IMR-90 (cell line): ENCODE results near the gene POLR1H. TPM values are rescaled to one million over a fixed set of nuclear protein-coding genes. Genes with fewer than 3 reads are reported as not detected.

Experiments
- ATAC-seq: fragments of 200-7000 bp; cut with Tn5 transposase; 2 replicates; pipeline ENCODE4 v1.9.1; 2020; ENCODE audit warnings: low read depth, mild to moderate bottlenecking, moderate library complexity
- BruUV-seq: library from RNA; stranded (reverse); fragments of 400-500 nt; replicated peaks from 2 replicates; lab custom pipeline; 2021; lab: Mats Ljungman, UMichigan
- CTCF ChIA-PET: fragments of 300-600 bp; formaldehyde crosslinking; extraction: SDS; loops from one replicate; lab custom pipeline; 2021; ENCODE audit warnings: antibody characterized with exemption; lab: Yijun Ruan, JAX
- POLR2A ChIA-PET: fragments of 300-600 bp; sonication (Branson Sonifier 250); formaldehyde crosslinking; loops from one replicate; lab custom pipeline; 2022; ENCODE audit warnings: antibody characterized with exemption; ENCODE audit not compliant: unreplicated experiment; lab: Charles Lee
- DNase-seq: peaks from one replicate; pipeline ENCODE4 v3.0.0; 2013
- H2AFZ ChIP-seq: replicated peaks from 2 replicates; pipeline ENCODE3; 2013; ENCODE audit warnings: low read length, mild to moderate bottlenecking; ENCODE audit not compliant: poor library complexity
- H2AK5ac ChIP-seq: 2 replicates; pipeline ENCODE4 v1.6.1; 2013; ENCODE audit warnings: low read depth, low read length, inconsistent platforms
- H2AK9ac ChIP-seq: replicated peaks from 2 replicates; pipeline ENCODE3; 2013; ENCODE audit warnings: mild to moderate bottlenecking, low read depth, low read length, moderate library complexity; ENCODE audit not compliant: poor library complexity
- H2BK120ac ChIP-seq: 2 replicates; pipeline ENCODE4 v1.6.1; 2013; ENCODE audit warnings: low read depth, low read length, inconsistent platforms
- H2BK15ac ChIP-seq: 3 replicates; pipeline ENCODE4 v1.6.1; 2013; ENCODE audit warnings: low read depth, low read length, inconsistent platforms
- H2BK20ac ChIP-seq: 2 replicates; pipeline ENCODE4 v1.6.1; 2013; ENCODE audit warnings: low read depth, mild to moderate bottlenecking, inconsistent platforms, low read length, moderate library complexity
- H2BK5ac ChIP-seq: 2 replicates; pipeline ENCODE4 v1.6.1; 2013; ENCODE audit warnings: mild to moderate bottlenecking, low read depth, low read length, inconsistent platforms; ENCODE audit not compliant: poor library complexity, severe bottlenecking
- H3K14ac ChIP-seq: replicated peaks from 2 replicates; pipeline ENCODE4 v1.6.1; 2013; ENCODE audit warnings: low read depth, low read length, inconsistent platforms
- H3K18ac ChIP-seq: 2 replicates; pipeline ENCODE4 v1.6.1; 2013; ENCODE audit warnings: low read depth, low read length, control low read depth
- H3K23ac ChIP-seq: 2 replicates; pipeline ENCODE4 v1.6.1; 2013; ENCODE audit warnings: low read depth, low read length, inconsistent platforms
- H3K27ac ChIP-seq: 2 replicates; pipeline ENCODE4 v1.5.1; 2013; ENCODE audit warnings: mild to moderate bottlenecking, control low read depth, low read length; ENCODE audit not compliant: insufficient read depth
- H3K27me3 ChIP-seq: 2 replicates; pipeline ENCODE4 v1.6.1; 2013; ENCODE audit warnings: low read length; ENCODE audit not compliant: control insufficient read depth, insufficient read depth
- H3K36me3 ChIP-seq: 2 replicates; pipeline ENCODE4 v1.6.1; 2013; ENCODE audit warnings: low read length, mixed read lengths; ENCODE audit not compliant: control insufficient read depth, insufficient read depth
- H3K4ac ChIP-seq: 2 replicates; pipeline ENCODE4 v1.6.1; 2013; ENCODE audit warnings: low read depth, low read length, inconsistent platforms
- H3K4me1 ChIP-seq: 2 replicates; pipeline ENCODE4 v1.6.1; 2013; ENCODE audit warnings: low read length, mixed read lengths; ENCODE audit not compliant: control insufficient read depth, insufficient read depth
- H3K4me2 ChIP-seq: 2 replicates; pipeline ENCODE4 v1.6.1; 2013; ENCODE audit warnings: low read depth, mild to moderate bottlenecking, control low read depth, low read length, moderate library complexity
- H3K4me3 ChIP-seq: 2 replicates; pipeline ENCODE4 v1.5.1; 2013; ENCODE audit warnings: low read depth, mild to moderate bottlenecking, control low read depth, low read length, moderate library complexity; ENCODE audit not compliant: insufficient read depth
- H3K56ac ChIP-seq: 2 replicates; pipeline ENCODE4 v1.6.1; 2013; ENCODE audit warnings: low read length, inconsistent platforms; ENCODE audit not compliant: insufficient read depth; ENCODE audit errors: extremely low read depth
- H3K79me1 ChIP-seq, 2 experiments: 2 replicates each; pipeline ENCODE4 v1.6.1; 2013; ENCODE audit warnings: low read length in 2 of 2, inconsistent platforms in 1 of 2, low read depth in 1 of 2
- H3K9ac ChIP-seq: 2 replicates; pipeline ENCODE4 v1.6.1; 2013; ENCODE audit warnings: low read depth, low read length, control low read depth
- H3K9me1 ChIP-seq: 2 replicates; pipeline ENCODE4 v1.6.1; 2013; ENCODE audit warnings: low read length, inconsistent platforms; ENCODE audit not compliant: insufficient read depth
- H3K9me3 ChIP-seq: 2 replicates; pipeline ENCODE4 v1.6.1; 2013; ENCODE audit warnings: low read length; ENCODE audit not compliant: control insufficient read depth, insufficient read depth
- H4K20me1 ChIP-seq: 2 replicates; pipeline ENCODE4 v1.6.1; 2013; ENCODE audit warnings: low read length, inconsistent platforms; ENCODE audit not compliant: insufficient read depth
- H4K5ac ChIP-seq: 2 replicates; pipeline ENCODE4 v1.6.1; 2013; ENCODE audit warnings: mild to moderate bottlenecking, low read depth, low read length, control low read depth
- H4K8ac ChIP-seq, 2 experiments: 2 replicates each; pipeline ENCODE4 v1.6.1; 2013; ENCODE audit warnings: low read depth in 2 of 2, low read length in 2 of 2, control low read depth in 1 of 2, inconsistent platforms in 1 of 2
- H4K91ac ChIP-seq: 2 replicates; pipeline ENCODE4 v1.6.1; 2013; ENCODE audit warnings: low read depth, low read length, inconsistent platforms; ENCODE audit not compliant: insufficient read depth
- BHLHE40 ChIP-seq: fragments of 150-350 bp; IDR thresholded peaks from 2 replicates; pipeline ENCODE4 v1.6.1; 2016; ENCODE audit warnings: mild to moderate bottlenecking, low read depth, low read length
- CEBPB ChIP-seq: IDR thresholded peaks from 2 replicates; pipeline ENCODE4 v1.6.1; 2012; ENCODE audit warnings: low read depth, low read length, improper control_type of control experiment
- CHD1 ChIP-seq: IDR thresholded peaks from 2 replicates; pipeline ENCODE4 v1.6.1; 2012; ENCODE audit warnings: low read depth, low read length, improper control_type of control experiment
- FOS ChIP-seq: fragments of 150-350 bp; IDR thresholded peaks from 2 replicates; pipeline ENCODE4 v1.6.1; 2016; ENCODE audit warnings: low read depth, low read length
- MAZ ChIP-seq: IDR thresholded peaks from 2 replicates; pipeline ENCODE4 v1.6.1; 2012; ENCODE audit warnings: low read depth, mild to moderate bottlenecking, low read length, improper control_type of control experiment, moderate library complexity, borderline replicate concordance
- MXI1 ChIP-seq: IDR thresholded peaks from 2 replicates; pipeline ENCODE4 v1.6.1; 2012; ENCODE audit warnings: low read depth, mild to moderate bottlenecking, low read length, moderate library complexity, borderline replicate concordance
- NFE2L2 ChIP-seq: fragments of 150-350 bp; IDR thresholded peaks from 2 replicates; pipeline ENCODE4 v1.6.1; 2016; ENCODE audit warnings: low read depth, mild to moderate bottlenecking, low read length
- RAD21 ChIP-seq: IDR thresholded peaks from 2 replicates; pipeline ENCODE4 v1.6.1; 2012; ENCODE audit warnings: low read length, improper control_type of control experiment
- RCOR1 ChIP-seq: IDR thresholded peaks from 2 replicates; pipeline ENCODE4 v1.6.1; 2012; ENCODE audit warnings: mild to moderate bottlenecking, low read length, improper control_type of control experiment; ENCODE audit not compliant: insufficient replicate concordance
- WGBS, 2 experiments: methylation state at CpG; one replicate each; pipeline versions ENCODE4 v1.1.5 to v1.1.7; 2013; ENCODE audit warnings: missing lambda C conversion rate in 2 of 2; ENCODE audit not compliant: insufficient read length in 1 of 2; ENCODE audit errors: extremely low coverage in 2 of 2; 5-methylcytosine and 5-hydroxymethylcytosine counted together
- dilution Hi-C: fragments of 300-500 bp; cut with HindIII; formaldehyde crosslinking; loops from one replicate; pipeline ENCODE4 v1.14.3; 2018; ENCODE audit warnings: low sequenced_read_pairs; ENCODE audit not compliant: unreplicated experiment
- in situ Hi-C: fragments of 300-500 bp; cut with MboI; formaldehyde crosslinking; loops from 3 replicates; pipeline ENCODE4 v1.14.3; 2019; ENCODE audit warnings: low sequenced_read_pairs, inconsistent platforms, mixed read lengths
- intact Hi-C: fragments of 100-400 bp; cut with micrococcal nuclease; formaldehyde crosslinking; loops from 2 replicates; pipeline ENCODE4 v1.10.0; 2022
- polyA plus RNA-seq, 3 experiments: library from polyadenylated mRNA; depleted of rRNA; stranded (reverse); fragments of >200 nt; gene quantifications; 2 replicates each; pipeline ENCODE4 v1.2.3, GENCODE V29; 2012; ENCODE audit warnings: low replicate concordance in 1 of 3
- total RNA-seq: library from RNA; depleted of rRNA; stranded (reverse); fragments of >200 nt; gene quantifications from 2 replicates; pipeline ENCODE4 v1.2.3, GENCODE V29; 2012

The POLR1H gene
- total and polyA plus RNA-seq, 2 of the 4 experiments (the other 2 are of a cell fraction) = 24.6 to 34.6 TPM

DNA sequence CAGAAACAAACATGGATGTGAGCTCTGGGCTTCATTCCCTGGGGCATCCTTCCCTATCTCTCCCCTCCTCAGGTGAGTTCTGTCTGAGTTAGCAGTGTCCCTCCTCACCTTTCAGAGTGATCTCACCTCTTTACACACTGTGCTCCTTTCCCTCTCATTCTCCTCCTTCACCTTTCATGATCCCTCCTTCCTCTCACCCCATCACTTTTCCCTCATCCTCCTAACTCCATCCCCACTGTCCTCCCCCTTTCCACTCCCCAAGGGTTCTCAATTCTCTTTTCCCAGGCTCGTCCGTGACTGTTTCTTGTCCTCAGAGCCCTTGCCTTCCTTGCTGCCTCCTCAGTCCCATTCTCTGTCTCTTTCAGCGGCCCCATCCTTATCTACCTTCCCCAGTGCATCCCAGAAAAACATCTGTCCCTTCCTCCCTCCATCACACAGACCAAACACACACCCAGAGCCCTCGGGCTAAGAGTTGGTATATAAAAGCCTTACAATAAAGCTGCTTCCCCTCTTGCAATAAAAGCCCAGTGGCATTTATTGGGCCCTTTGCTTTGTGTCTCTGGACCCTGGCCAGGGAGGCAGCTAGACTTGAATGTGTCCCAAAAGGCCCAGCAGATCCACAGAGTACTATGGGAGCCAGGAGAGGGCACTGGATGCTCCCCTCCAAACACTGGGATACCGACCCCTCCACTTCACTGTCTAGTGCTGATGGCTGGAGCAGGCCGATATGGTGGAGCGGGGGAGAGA is 12.6 kb downstream of the POLR1H start:
- Histone ChIP-seq H3K18ac (no peak overlapping the region), H3K27me3 (peaks cover 76% of the 10 kb centered on the region)
- in situ Hi-C loops = no loop called here

More for the DNA sequence above, 12.6 kb downstream of the POLR1H start:
- TF ChIP-seq RAD21 (no peak), MAZ (no peak), BHLHE40 (no peak), CHD1 (no peak), RCOR1 (no peak), MXI1 (no peak), CEBPB (no peak), NFE2L2 (no peak), FOS (no peak)
- H3K9me1 ChIP-seq = peaks cover 3% of the 10 kb centered on the region; the same call in 1 of the 2 replicates
- H3K27ac ChIP-seq = no peak overlapping the region
- POLR2A ChIA-PET = no interaction called here
- H3K14ac ChIP-seq = no peak overlapping the region
- H2BK5ac ChIP-seq = no peak overlapping the region
- H4K20me1 ChIP-seq = no peaks in the 10 kb centered on the region
- H3K9me3 ChIP-seq = no peaks in the 10 kb centered on the region
- H2BK20ac ChIP-seq = no peak overlapping the region
- H2BK120ac ChIP-seq = no peak overlapping the region
- intact Hi-C loops (no loop called here), dilution Hi-C loops (no loop called here)
- peaks cover 0 to 2% of the 10 kb centered on the region in 2 experiments; a peak in 1 of 4 replicates for H3K79me1 ChIP-seq
- no TSS peak for BruUV-seq
- no peak overlapping the region for H4K8ac ChIP-seq
- no peak overlapping the region for H3K56ac ChIP-seq
- H3K4ac ChIP-seq = no peak overlapping the region
- no peak overlapping the region for H3K4me2 ChIP-seq
- no peak overlapping the region for H2AFZ ChIP-seq
- no peak overlapping the region for H2AK5ac ChIP-seq
- no peak; the same call in 1 of the 2 replicates for ATAC-seq
- no peak overlapping the region for H4K5ac ChIP-seq
- no peak overlapping the region for H2AK9ac ChIP-seq
- H3K36me3 ChIP-seq = peaks cover 6% of the 10 kb centered on the region; the same call in 1 of the 2 replicates
- peaks cover 3% of the 10 kb centered on the region; the same call in 1 of the 2 replicates for H3K4me1 ChIP-seq
- CTCF ChIA-PET = no interaction called here
- no peak overlapping the region for H4K91ac ChIP-seq
- H3K23ac ChIP-seq = no peak overlapping the region
- WGBS, 2 experiments = 70% methylated on average over 2 of the region's 7 CpGs; no CpG with 5 or more reads in 1 of the 2 experiments
- no peak for DNase-seq
- no peak overlapping the region for H2BK15ac ChIP-seq
- H3K4me3 ChIP-seq = no peak overlapping the region
- no peak overlapping the region for H3K9ac ChIP-seq
